HG02759 (cell line): ENCODE data around the gene DPP3.
"Not testable (repeated sequence)": the region's sequence is repeated elsewhere in the genome, so short reads cannot be mapped to it uniquely, and the experiment has no call there.

ENCODE experiments used
- ATAC-seq: cut with Tn5 transposase; IDR thresholded peaks from one replicate; pipeline ENCODE4 v1.9.1; 2021; ENCODE audit warnings: mild to moderate bottlenecking, moderate library complexity; ENCODE audit not compliant: unreplicated experiment

Gene DPP3

GRCh38 chr11:66464116-66464515 lies 16.1 kb upstream of the DPP3 start:
- ATAC-seq: not testable (repeated sequence)

DNA sequence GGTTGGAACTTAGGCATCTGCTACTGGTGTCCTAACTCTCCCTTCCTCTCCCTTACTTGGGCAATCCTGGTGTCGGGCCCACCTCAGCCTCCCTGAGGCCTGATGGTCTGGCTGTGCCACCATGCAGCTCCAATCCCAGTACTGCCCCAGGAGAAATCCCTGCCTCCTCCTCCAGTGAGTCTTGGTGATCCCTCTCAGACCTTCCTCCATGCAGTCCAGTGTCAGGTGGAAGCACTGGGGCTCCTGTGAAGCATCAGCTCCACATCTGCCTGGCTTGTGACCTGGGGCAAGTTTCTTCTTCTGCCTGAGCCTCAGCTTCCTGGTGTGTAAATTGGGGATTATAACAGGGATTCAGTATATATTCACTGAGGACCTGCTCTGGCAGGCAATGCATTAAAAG lies 15.3 kb upstream of the DPP3 start:
- ATAC-seq: no peak

- no peak for ATAC-seq
Measured at GRCh38 chr11:66465373-66466224, 14.6 kb upstream of the DPP3 start.

DNA sequence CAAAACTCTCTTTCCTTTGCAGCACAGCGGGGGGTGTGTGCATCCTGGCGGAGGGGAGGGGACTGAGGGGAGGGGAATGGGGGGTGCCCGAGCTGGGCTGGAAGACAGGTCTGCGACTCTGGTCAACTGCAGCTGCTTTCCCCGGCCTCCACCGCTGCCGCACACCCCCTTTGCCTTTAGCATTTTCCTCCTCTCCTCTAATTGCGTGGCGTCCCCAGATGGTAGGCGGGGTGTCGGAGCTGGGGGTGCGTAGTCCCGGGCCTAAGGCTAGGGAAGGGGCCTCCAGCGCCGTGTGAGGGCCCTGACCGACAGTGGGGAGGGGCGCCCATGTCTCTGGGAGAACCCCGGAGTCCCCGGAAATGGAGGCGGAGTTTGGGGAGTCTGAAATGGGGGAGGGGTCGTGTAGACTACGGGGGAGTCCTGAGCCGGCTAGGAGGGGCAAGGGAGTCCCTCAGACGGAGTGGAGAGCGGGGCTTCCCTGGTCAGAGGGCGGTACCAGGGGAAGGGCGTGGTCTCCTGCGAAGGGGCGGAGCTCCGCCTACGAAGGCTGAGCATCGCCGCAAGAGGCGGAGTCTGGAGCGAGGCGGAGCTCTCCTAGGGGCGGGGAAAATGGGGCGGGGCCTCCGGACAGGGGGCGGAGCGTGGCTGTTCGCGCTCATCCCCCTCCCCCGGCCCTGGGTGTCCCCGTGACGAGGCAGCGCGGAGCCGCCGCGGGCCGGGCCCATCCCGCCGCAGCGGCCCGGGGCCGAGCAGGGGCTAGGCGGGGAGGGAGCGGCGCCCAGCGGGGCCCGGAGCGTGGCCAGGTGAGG lies 13.8 kb upstream of the DPP3 start, which contains the start of gene PELI3:
TSS of gene PELI3 (plus strand) at position 681 of the 809 bp plus-strand sequence. CDS start 1,224 bp downstream, outside the sequence.
- ATAC-seq: peak; percentile 87

GRCh38 chr11:66467034-66467659 lies 13.1 kb upstream of the DPP3 start:
- ATAC-seq: peak; percentile 32

GRCh38 chr11:66467756-66468155 lies 12.5 kb upstream of the DPP3 start:
- no peak for ATAC-seq

- ATAC-seq: no peak
Measured at GRCh38 chr11:66468691-66469090, 11.5 kb upstream of the DPP3 start.

DNA sequence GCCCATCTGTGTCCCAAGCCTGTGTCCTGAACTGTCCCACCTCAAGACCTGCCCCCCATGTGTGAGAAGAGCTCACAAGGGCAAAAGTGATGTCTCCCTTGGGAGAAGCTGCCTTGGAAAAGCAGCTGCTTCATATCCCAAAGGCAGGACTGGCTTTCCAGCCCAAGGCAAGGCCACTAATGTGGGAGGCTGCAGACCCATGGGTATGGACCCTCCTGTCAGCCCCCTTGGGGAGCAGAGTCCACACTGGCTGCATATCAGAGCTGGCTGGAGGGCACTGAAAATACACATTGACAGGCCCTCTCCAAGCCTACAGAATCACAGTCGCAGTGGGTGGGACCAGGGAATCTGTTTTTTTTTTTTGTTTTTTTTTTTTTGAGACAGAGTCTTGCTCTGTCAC lies 10.8 kb upstream of the DPP3 start:
- ATAC-seq: no peak

- ATAC-seq: no peak
Measured at GRCh38 chr11:66470015-66470414, 10.2 kb upstream of the DPP3 start.

DNA sequence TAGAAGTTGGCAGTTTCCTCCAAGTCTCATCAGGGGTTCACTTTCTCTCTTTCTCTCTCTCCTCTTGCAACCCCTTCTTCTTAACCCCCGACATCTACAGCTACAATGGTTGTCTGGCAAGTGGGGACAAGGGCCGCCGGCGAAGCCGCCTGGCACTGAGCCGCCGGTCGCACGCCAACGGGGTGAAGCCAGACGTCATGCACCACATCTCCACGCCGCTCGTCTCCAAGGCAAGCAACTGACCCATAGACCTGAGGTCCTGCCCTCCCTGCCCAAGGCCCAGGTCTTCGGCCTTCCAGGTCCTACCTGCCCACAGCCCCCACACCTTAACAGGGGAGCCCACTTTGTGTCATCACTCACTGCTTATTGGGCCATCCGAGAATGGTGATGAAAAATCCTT lies 9.1 kb upstream of the DPP3 start:
- no peak for ATAC-seq

DNA sequence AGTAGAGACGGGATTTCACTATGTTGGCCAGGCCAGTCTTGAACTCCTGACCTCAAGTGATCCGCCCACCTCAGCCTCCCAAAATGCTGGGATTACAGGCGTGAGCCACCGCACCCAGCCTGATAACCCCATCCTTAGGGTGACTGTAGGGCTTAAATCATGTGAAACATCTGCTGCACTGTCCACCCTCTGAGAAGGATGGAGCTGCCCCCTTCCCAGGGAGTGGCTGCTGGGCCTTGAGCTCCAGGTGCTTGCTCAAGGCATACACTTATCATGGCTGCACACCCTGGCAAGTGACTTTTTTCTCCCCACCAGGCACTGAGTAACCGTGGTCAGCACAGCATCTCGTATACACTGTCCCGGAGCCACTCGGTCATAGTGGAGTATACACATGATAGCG lies 8.2 kb upstream of the DPP3 start:
- no peak for ATAC-seq

- ATAC-seq: no peak
Measured at GRCh38 chr11:66473167-66473566, 7.1 kb upstream of the DPP3 start.

DNA sequence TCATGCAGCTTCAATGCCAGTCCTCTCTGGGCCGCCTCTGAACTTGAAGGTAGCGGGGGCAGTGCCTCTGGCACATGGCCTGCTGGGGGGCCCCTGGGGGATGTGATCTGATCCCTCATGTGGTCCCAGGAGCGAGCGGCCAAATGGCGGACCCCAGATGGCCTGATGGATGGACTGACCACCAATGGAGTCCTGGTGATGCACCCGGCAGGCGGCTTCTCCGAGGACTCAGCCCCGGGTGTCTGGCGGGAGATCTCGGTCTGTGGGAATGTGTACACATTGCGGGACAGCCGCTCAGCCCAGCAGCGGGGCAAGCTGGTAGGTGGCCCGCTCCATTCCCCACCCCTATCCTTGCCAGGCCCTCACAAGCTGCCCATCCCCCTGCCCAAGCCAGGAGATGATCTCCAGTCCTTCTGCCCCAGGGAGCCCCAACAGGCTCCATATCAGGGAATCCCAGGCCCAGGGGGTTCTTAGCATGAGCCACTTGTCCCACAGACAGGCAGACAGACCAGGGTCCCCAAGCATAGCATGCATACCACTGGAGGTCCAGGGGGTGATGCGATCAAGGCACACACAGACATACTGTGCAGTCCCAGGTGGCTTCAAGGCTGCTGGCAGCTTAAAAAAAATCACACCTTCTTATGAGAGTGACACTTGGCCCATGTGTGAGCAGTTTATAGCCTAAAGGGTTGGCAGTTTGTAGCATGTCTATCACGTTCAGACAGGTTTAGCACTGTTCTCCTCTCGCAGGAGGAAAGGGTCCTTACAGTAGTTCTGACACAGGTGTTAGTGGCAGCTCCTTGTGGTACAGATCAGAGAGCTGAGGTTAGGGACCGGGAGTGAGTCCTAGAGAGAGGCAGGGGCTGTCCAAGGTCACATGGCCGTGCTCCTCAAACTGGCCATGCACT lies 6.4 kb upstream of the DPP3 start:
- no peak for ATAC-seq

GRCh38 chr11:66475349-66476172 lies 4.7 kb upstream of the DPP3 start:
- no peak for ATAC-seq

GRCh38 chr11:66476173-66476840 lies 3.9 kb upstream of the DPP3 start:
- ATAC-seq: no peak

DNA sequence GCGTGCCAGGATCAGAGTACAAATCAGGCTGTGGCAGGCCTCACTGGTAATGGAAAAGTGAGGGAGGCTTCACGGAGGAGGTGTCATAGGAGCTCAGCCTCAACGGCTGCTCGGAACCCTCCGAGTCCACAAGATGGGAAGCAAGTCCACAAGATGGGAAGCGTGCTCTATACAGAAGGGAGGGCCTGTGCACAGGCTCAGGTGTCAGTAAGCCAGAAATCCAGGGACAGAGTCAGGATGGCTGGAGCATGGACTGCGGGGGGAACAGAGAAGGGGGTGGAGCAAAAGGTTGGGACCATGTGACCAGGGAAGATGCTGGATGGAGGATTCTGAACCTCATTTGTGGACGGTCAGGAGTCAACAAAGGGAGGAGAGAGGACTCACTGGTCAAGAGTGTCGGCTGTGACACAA lies 3.4 kb upstream of the DPP3 start:
- ATAC-seq: no peak

- ATAC-seq: no peak
Measured at GRCh38 chr11:66477263-66478201, 2.7 kb upstream of the DPP3 start.
